CD8-positive, alpha-beta memory T cell (primary cell): Measurements from ENCODE around the gene SKP1. TPM values are rescaled to one million over a fixed set of nuclear protein-coding genes. Genes with fewer than 3 reads are reported as not detected.

Experiments
- CTCF ChIA-PET: fragments of 350-600 bp; sonication (Branson Sonifier 250); formaldehyde crosslinking; loops from one replicate; lab custom pipeline; 2021; ENCODE audit warnings: antibody characterized with exemption; lab: Charles Lee
- POLR2A ChIA-PET: fragments of 350-600 bp; sonication (Branson Sonifier 250); formaldehyde crosslinking; loops from one replicate; lab custom pipeline; 2021; ENCODE audit warnings: antibody characterized with exemption; lab: Charles Lee
- DNase-seq, 5 donors: peaks; one replicate each; pipeline versions ENCODE4 v3.0.0 to v3.0.0-alpha.2; 2020 to 2022; ENCODE audit warnings: mixed read lengths in 1 of 5
- H3K27ac ChIP-seq: one replicate; pipeline ENCODE4 v1.7.0; 2013; ENCODE audit warnings: low read depth, mild to moderate bottlenecking, low read length, moderate library complexity
- H3K27me3 ChIP-seq: 2 replicates; pipeline ENCODE4 v1.7.0; 2013; ENCODE audit warnings: low read length, mild to moderate bottlenecking; ENCODE audit not compliant: insufficient read depth, poor library complexity, severe bottlenecking
- H3K36me3 ChIP-seq: 2 replicates; pipeline ENCODE4 v1.7.0; 2013; ENCODE audit warnings: mild to moderate bottlenecking, low read length, moderate library complexity; ENCODE audit not compliant: insufficient read depth
- H3K4me1 ChIP-seq: 2 replicates; pipeline ENCODE4 v1.7.0; 2013; ENCODE audit warnings: mild to moderate bottlenecking, low read length, moderate library complexity; ENCODE audit not compliant: insufficient read depth
- H3K4me3 ChIP-seq: 2 replicates; pipeline ENCODE4 v1.7.0; 2013; ENCODE audit warnings: mild to moderate bottlenecking, low read length
- H3K9me3 ChIP-seq: 2 replicates; pipeline ENCODE4 v1.7.0; 2013; ENCODE audit warnings: mild to moderate bottlenecking, low read length
- H3K27ac Mint-ChIP-seq, 8 donors: one replicate each; pipeline ENCODE4 v1.8.0; 2020 to 2021; ENCODE audit warnings: mixed read lengths in 8 of 8, mild to moderate bottlenecking in 6 of 8, inconsistent platforms in 3 of 8, moderate library complexity in 3 of 8
- H3K27me3 Mint-ChIP-seq, 2 donors: one replicate each; pipeline ENCODE4 v1.8.0; 2020 to 2021; ENCODE audit warnings: mixed read lengths in 2 of 2, mild to moderate bottlenecking in 1 of 2, moderate library complexity in 1 of 2
- H3K36me3 Mint-ChIP-seq, 3 donors: one replicate each; pipeline ENCODE4 v1.8.0; 2020 to 2021; ENCODE audit warnings: mixed read lengths in 3 of 3, inconsistent platforms in 1 of 3, mild to moderate bottlenecking in 1 of 3
- H3K4me1 Mint-ChIP-seq, 3 donors: one replicate each; pipeline ENCODE4 v1.8.0; 2020 to 2021; ENCODE audit warnings: mixed read lengths in 3 of 3, inconsistent platforms in 1 of 3, mild to moderate bottlenecking in 1 of 3
- H3K4me3 Mint-ChIP-seq, 7 donors: one replicate each; pipeline ENCODE4 v1.8.0; 2020 to 2021; ENCODE audit warnings: mixed read lengths in 7 of 7, mild to moderate bottlenecking in 6 of 7, moderate library complexity in 4 of 7, inconsistent platforms in 2 of 7
- H3K9me3 Mint-ChIP-seq, 5 donors: one replicate each; pipeline ENCODE4 v1.8.0; 2020 to 2022; ENCODE audit warnings: mixed read lengths in 5 of 5, mild to moderate bottlenecking in 3 of 5, moderate library complexity in 2 of 5, inconsistent platforms in 1 of 5
- polyA plus RNA-seq: library from polyadenylated mRNA; unstranded; fragments of 300-500 nt; fragmentation: Illumina TruSeq; gene quantifications from one replicate; pipeline ENCODE4 v1.2.3, GENCODE V29; 2021
- total RNA-seq, 2 experiments: library from RNA; stranded (reverse); gene quantifications; one replicate each; pipeline ENCODE4 v1.2.3, GENCODE V29; 2021

The SKP1 gene
- total and polyA plus RNA-seq, 3 experiments from 2014 or later: 264 to 1,187 (median 280) TPM

DNA sequence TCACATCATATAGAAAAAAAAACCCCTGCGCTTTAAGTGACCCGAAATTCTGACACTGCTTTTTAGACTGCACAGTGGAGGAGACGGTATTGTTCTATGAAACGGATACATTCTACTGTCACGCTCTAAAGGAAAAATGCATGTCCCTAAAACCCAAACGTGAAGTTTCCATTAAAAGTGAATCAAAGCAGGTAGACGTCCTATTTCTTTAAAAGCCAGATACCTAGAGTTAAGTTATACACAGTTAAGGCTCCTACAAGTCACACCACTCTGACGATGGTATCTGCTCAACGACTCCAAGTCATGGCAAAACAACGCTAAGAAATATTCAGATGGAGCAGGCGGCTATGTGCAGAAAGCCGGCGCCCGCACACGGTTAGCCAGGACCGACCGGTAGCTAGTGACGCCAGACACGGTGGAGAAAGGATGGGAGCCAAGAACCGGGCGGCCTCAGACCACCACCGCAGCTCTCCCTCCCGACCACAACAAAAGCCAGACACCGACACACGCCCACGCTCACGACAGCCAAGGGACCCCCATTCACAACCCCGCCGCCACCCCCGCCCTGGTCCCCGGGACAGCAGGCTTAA lies 734 bp downstream of the SKP1 start:
- H3K9me3 ChIP-seq: no peaks in the 10 kb centered on the region
- Mint-ChIP-seq H3K36me3 (peaks cover 9 to 42% (median 9%) of the 10 kb centered on the region in 3 donors), H3K9me3 (no peaks in the 10 kb centered on the region), H3K4me3 (peak overlapping the region; percentile 97 to 100 (median 98)), H3K4me1 (peaks cover 34 to 48% (median 46%) of the 10 kb centered on the region in 3 donors), H3K27me3 (peaks cover 0 to 1% of the 10 kb centered on the region in 2 donors), H3K27ac (peak overlapping the region; percentile 97 to 99 (median 98))
- DNase-seq: peak in 3 of 5 donors; percentile 42 to 75 (median 62)
- H3K27me3 ChIP-seq: no peaks in the 10 kb centered on the region
- ChIA-PET CTCF (interaction anchor here (0.8 to 2.7 kb wide), 6 partner anchors 14 to 144 kb away, joined by 3 to 11 read pairs (median 4); no protein-coding TSS in a partner anchor), POLR2A (interaction anchor here (0.6 to 2.9 kb wide), 14 partner anchors 12 to 350 kb away, joined by 3 to 41 read pairs (median 4); partner anchors contain the start of genes PPP2CA, UBE2B and VDAC1)
- peaks cover 25% of the 10 kb centered on the region for H3K4me1 ChIP-seq
- H3K27ac ChIP-seq: peak overlapping the region; percentile 97
- H3K4me3 ChIP-seq: peak overlapping the region; percentile 86
- peaks cover 15% of the 10 kb centered on the region for H3K36me3 ChIP-seq

DNA sequence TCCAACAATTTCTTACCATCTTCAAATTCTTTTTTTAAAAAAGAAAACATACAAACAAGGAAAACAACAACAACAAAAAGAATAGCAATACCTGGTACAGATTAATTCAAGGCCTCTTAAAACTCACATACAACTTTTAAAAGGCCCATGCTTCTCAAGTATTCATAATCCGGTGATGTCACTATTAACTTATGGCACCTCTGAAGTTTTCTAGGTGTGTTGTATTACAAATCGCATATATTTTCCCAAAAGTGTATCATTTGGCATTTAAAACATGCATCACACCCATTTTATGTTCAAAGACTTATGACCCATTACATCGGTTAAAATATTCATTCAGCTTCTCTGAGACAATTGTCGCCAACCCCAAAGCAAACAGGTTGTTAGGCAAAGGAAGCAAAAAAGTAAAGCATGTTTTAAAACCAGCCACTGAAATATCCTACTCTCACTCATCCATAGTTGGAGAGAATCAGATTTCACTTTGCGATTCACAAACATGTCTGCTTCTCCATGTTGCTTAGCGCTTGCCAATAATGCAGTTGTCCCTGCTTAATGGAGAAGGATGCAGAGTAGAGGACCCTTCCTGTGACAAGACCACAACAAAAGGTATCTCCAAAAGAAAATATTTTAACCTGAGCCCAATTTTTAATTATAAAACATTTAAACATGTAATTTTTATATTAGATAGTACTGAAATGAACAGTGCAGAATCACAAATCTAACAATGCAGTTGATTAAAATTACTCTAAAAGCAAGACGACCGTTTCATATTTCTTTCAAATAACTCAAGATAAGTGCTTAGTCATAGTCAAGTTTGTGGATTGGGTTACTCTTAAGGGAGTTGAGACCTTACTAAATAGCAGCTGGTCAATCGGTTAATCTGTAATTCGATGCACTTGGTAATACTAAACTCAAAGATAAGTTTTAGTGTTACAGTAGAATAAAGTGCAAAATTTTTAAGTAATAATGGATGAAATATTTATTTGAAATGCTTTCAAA lies 1.6 kb downstream of the SKP1 start:
- H3K36me3 Mint-ChIP-seq: peaks cover 9 to 51% (median 9%) of the 10 kb centered on the region in 3 donors
- peaks cover 0 to 1% of the 10 kb centered on the region in 2 donors for H3K27me3 Mint-ChIP-seq
- Histone ChIP-seq H3K27me3 (no peaks in the 10 kb centered on the region), H3K36me3 (peaks cover 19% of the 10 kb centered on the region), H3K27ac (peak overlapping the region; percentile 97), H3K4me3 (peak overlapping the region; percentile 86), H3K9me3 (no peaks in the 10 kb centered on the region), H3K4me1 (peaks cover 27% of the 10 kb centered on the region)
- H3K4me3 Mint-ChIP-seq: peak overlapping the region; percentile 97 to 100 (median 98)
- no peaks in the 10 kb centered on the region for H3K9me3 Mint-ChIP-seq
- DNase-seq: no peak
- H3K4me1 Mint-ChIP-seq: peaks cover 40 to 57% (median 51%) of the 10 kb centered on the region in 3 donors
- H3K27ac Mint-ChIP-seq: peak overlapping the region in 6 of 8 donors; percentile 56 to 99 (median 98)
- ChIA-PET CTCF (interaction anchor here (0.8 to 1.2 kb wide), 2 partner anchors 13 to 35 kb away, joined by 3 to 4 read pairs; no protein-coding TSS in a partner anchor), POLR2A (interaction anchor here (1.0 to 2.9 kb wide), 5 partner anchors 14 to 196 kb away, joined by 3 to 41 read pairs (median 8); partner anchors contain the start of genes PPP2CA and UBE2B)

DNA sequence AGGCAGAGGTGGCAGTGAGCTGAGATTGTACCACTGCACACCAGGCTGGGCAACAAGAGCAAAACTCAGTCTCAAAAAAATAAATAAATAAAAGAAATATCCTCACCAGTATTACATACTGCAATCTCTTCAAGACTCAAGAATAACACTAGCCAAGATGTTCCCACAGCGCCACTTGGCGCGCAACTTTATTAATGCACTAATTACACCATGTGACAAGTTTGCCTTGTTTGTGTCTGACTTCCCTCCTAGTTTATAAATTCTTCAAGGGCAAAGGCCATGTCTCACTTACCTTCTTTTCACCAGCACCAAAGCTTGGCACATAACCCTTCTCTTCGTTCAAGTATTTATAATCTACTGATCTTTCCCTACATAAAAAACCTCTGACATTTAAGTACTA lies 4.8 kb downstream of the SKP1 start:
- peaks cover 27% of the 10 kb centered on the region for H3K4me1 ChIP-seq
- no peak for DNase-seq
- peaks cover 0 to 4% of the 10 kb centered on the region in 2 donors for H3K27me3 Mint-ChIP-seq
- H3K9me3 ChIP-seq: no peaks in the 10 kb centered on the region
- H3K4me3 ChIP-seq: no peak overlapping the region
- peak overlapping the region in 1 of 8 donors; percentile 24 for H3K27ac Mint-ChIP-seq
- no peaks in the 10 kb centered on the region for H3K9me3 Mint-ChIP-seq
- H3K27ac ChIP-seq: no peak overlapping the region
- peak overlapping the region in 1 of 7 donors; percentile 37 for H3K4me3 Mint-ChIP-seq
- CTCF ChIA-PET: interaction anchor here (0.7 to 1.6 kb wide), 2 partner anchors 12 to 49 kb away, joined by 3 to 5 read pairs; no protein-coding TSS in a partner anchor
- peaks cover 35% of the 10 kb centered on the region for H3K36me3 ChIP-seq
- H3K36me3 Mint-ChIP-seq: peaks cover 9 to 74% (median 12%) of the 10 kb centered on the region in 3 donors
- POLR2A ChIA-PET: interaction anchor here (0.8 kb wide), 1 partner anchor 32 kb away, joined by 4 read pairs; no protein-coding TSS in a partner anchor
- H3K4me1 Mint-ChIP-seq: peaks cover 56 to 71% (median 68%) of the 10 kb centered on the region in 3 donors
- H3K27me3 ChIP-seq: no peaks in the 10 kb centered on the region

DNA sequence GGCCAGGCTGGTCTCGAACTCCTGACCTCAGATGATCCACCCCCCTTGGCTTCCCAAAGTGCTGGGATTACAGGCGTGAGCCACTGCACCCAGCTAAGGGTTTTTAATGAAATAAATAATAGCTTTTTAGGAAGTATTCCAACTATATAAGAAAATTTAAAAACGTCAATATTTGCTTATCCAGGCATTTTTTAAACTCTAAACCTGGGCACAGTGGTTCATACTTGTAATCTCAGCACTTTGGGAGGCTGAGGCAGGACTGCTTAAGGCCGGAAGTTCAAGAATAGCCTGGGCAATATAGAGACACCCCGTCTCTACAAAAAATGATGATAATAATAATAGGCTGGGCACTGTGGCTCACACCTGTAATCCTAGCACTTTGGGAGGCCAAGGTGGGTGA lies 14.2 kb downstream of the SKP1 start:
- peaks cover 1% of the 10 kb centered on the region for H3K4me1 ChIP-seq
- H3K9me3 ChIP-seq: no peaks in the 10 kb centered on the region
- POLR2A ChIA-PET: interaction anchor here (1.0 kb wide), 1 partner anchor 10 kb away, joined by 3 read pairs; no protein-coding TSS in a partner anchor
- Mint-ChIP-seq H3K9me3 (no peaks in the 10 kb centered on the region), H3K4me3 (no peak overlapping the region), H3K36me3 (peaks cover 18 to 79% (median 35%) of the 10 kb centered on the region in 3 donors), H3K27me3 (no peaks in the 10 kb centered on the region), H3K27ac (no peak overlapping the region), H3K4me1 (peaks cover 34 to 61% (median 44%) of the 10 kb centered on the region in 3 donors)
- H3K4me3 ChIP-seq: no peak overlapping the region
- H3K36me3 ChIP-seq: peaks cover 54% of the 10 kb centered on the region
- CTCF ChIA-PET: interaction anchor here (1.2 to 3.1 kb wide), 2 partner anchors 13 to 17 kb away, joined by 4 to 6 read pairs; no protein-coding TSS in a partner anchor
- no peak for DNase-seq
- H3K27me3 ChIP-seq: no peaks in the 10 kb centered on the region
- H3K27ac ChIP-seq: no peak overlapping the region

DNA sequence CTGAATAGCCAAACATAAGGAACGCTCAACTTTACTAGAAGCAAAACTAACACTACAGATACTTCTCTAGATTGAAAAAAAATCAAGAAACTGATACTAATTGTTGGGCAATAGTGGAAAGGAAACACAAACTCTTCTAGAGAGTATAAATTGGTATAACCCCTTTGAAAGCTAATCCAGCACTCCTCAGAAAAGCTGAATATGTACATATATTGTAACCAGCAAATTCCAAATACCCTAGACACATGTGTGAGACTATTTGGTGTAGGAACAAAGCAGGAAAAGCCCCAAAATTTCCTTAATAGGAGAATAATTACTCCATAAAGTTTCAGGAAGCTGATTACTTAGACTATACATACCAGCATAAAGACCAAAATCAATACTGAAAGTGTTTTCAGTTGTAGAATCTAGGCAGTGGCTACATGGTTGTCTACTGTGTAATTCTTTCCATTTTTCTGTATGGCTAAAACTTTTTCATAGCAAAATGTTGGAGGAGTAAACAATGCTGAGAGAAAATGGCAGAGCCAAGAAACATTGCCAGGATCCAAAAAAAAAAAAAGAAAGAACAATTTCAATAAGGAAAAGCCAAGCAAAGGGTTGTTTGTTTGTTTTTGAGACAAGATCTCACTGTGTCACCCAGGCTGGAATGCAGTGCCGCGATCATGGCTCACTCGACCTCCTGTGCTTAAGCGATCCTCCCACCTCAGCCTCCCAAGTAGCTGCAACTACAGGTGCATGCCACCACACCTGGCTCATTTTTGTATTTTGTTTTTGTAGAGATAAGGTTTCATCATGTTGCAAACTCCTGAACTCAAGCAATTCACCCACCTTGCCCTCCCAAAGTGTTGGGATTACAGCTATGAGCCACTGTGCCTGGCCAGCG lies 15.0 kb downstream of the SKP1 start:
- DNase-seq: no peak
- POLR2A ChIA-PET: interaction anchor here (1.0 to 2.3 kb wide), 2 partner anchors 10 to 15 kb away, joined by 3 to 8 read pairs; partner anchors contain the start of gene SKP1
- Mint-ChIP-seq H3K4me3 (no peak overlapping the region), H3K36me3 (peaks cover 18 to 79% (median 39%) of the 10 kb centered on the region in 3 donors), H3K27ac (peak overlapping the region in 4 of 8 donors; percentile 38 to 88 (median 62)), H3K4me1 (peaks cover 32 to 58% (median 43%) of the 10 kb centered on the region in 3 donors), H3K27me3 (no peaks in the 10 kb centered on the region), H3K9me3 (no peaks in the 10 kb centered on the region)
- CTCF ChIA-PET: interaction anchor here (1.2 to 3.1 kb wide), 5 partner anchors 14 to 135 kb away, joined by 4 to 8 read pairs (median 5); no protein-coding TSS in a partner anchor
- no peaks in the 10 kb centered on the region for H3K27me3 ChIP-seq
- no peaks in the 10 kb centered on the region for H3K9me3 ChIP-seq
- peaks cover 56% of the 10 kb centered on the region for H3K36me3 ChIP-seq
- no peak overlapping the region for H3K4me3 ChIP-seq
- no peak overlapping the region for H3K27ac ChIP-seq
- no peaks in the 10 kb centered on the region for H3K4me1 ChIP-seq

- Mint-ChIP-seq H3K27ac (peak overlapping the region in 5 of 8 donors; percentile 25 to 91 (median 51)), H3K4me1 (peaks cover 56 to 85% (median 80%) of the 10 kb centered on the region in 3 donors)
Measured at GRCh38 chr5:134153657-134154056, 23.1 kb downstream of the SKP1 start.

More at GRCh38 chr5:134153657-134154056, 23.1 kb downstream of the SKP1 start:
- peaks cover 58% of the 10 kb centered on the region for H3K36me3 ChIP-seq
- H3K4me3 ChIP-seq: no peak overlapping the region
- H3K9me3 ChIP-seq: no peaks in the 10 kb centered on the region
- Mint-ChIP-seq H3K36me3 (peaks cover 0 to 87% (median 40%) of the 10 kb centered on the region in 3 donors), H3K4me3 (no peak overlapping the region), H3K27me3 (no peaks in the 10 kb centered on the region), H3K9me3 (no peaks in the 10 kb centered on the region)
- H3K27me3 ChIP-seq: no peaks in the 10 kb centered on the region
- POLR2A ChIA-PET: interaction anchor here (0.7 to 2.4 kb wide), 7 partner anchors 11 to 114 kb away, joined by 3 to 9 read pairs (median 3); partner anchors contain the start of gene SKP1
- H3K4me1 ChIP-seq: peaks cover 52% of the 10 kb centered on the region
- no peak for DNase-seq
- no peak overlapping the region for H3K27ac ChIP-seq
- CTCF ChIA-PET: interaction anchor here (1.3 to 26.0 kb wide), 4 partner anchors 10 to 112 kb away, joined by 3 to 429 read pairs (median 4); no protein-coding TSS in a partner anchor
